ENCODE measurements around the gene C16orf96.
A peak's percentile ranks its signal among the peaks of the same experiment; 100 is the strongest.

Gene C16orf96

GRCh38 chr16:4515611-4516233 is 40.4 kb upstream of the C16orf96 start:
- no peak overlapping the region for H3K27ac ChIP-seq (ENCODE audit: low read depth, low read length)
- H3F3A ChIP-seq (ENCODE audit: insufficient read depth), result peaks cover 10% of the 10 kb centered on the region; the same call in 1 of the 2 replicates
- no peaks in the 10 kb centered on the region for H3K9me3 ChIP-seq (ENCODE audit: insufficient read depth, low read length)
- H3K27me3 ChIP-seq (ENCODE audit: low read length), result no peaks in the 10 kb centered on the region
- no peaks in the 10 kb centered on the region for H3K36me3 ChIP-seq (ENCODE audit: low read length)
- no peak overlapping the region for H3K9ac ChIP-seq (ENCODE audit: low read length)
- H2AFZ ChIP-seq (ENCODE audit: low read depth, low read length, severe bottlenecking), result no peak overlapping the region
- no peaks in the 10 kb centered on the region for H3K9me2 ChIP-seq (replicated peaks; ENCODE audit: insufficient read depth, low read length)
- no peaks in the 10 kb centered on the region for H3K79me2 ChIP-seq (ENCODE audit: insufficient read depth, low read length)
- no peak for TF ChIP-seq EZH2phosphoT487 (conservative IDR thresholded peaks at IDR 0.05; ENCODE audit: low read length)
- no peak for TF ChIP-seq CTCF (IDR thresholded peaks at IDR 0.05; ENCODE audit: insufficient read depth, low read length, poor library complexity, severe bottlenecking)
- H3K4me2 ChIP-seq (ENCODE audit: low read depth, low read length, poor library complexity, severe bottlenecking), result no peak overlapping the region
- H3K4me3 ChIP-seq (ENCODE audit: insufficient read depth, low read length, poor library complexity, severe bottlenecking), result no peak overlapping the region
- no peaks in the 10 kb centered on the region for H4K20me1 ChIP-seq (ENCODE audit: low read depth, low read length)

- Histone ChIP-seq H3K9ac (ENCODE audit: low read length) (no peak overlapping the region), H3K27me3 (ENCODE audit: low read length) (no peaks in the 10 kb centered on the region), H3K4me2 (ENCODE audit: low read depth, low read length, poor library complexity, severe bottlenecking) (no peak overlapping the region), H3F3A (ENCODE audit: insufficient read depth) (peaks cover 10% of the 10 kb centered on the region; the same call in 1 of the 2 replicates), H3K4me3 (ENCODE audit: insufficient read depth, low read length, poor library complexity, severe bottlenecking) (no peak overlapping the region), H3K36me3 (ENCODE audit: low read length) (no peaks in the 10 kb centered on the region), H3K9me3 (ENCODE audit: insufficient read depth, low read length) (no peaks in the 10 kb centered on the region), H3K79me2 (ENCODE audit: insufficient read depth, low read length) (no peaks in the 10 kb centered on the region), H3K27ac (ENCODE audit: low read depth, low read length) (no peak overlapping the region), H4K20me1 (ENCODE audit: low read depth, low read length) (no peaks in the 10 kb centered on the region), H3K9me2 (replicated peaks; ENCODE audit: insufficient read depth, low read length) (no peaks in the 10 kb centered on the region), H2AFZ (ENCODE audit: low read depth, low read length, severe bottlenecking) (no peak overlapping the region)
- no peak for TF ChIP-seq EZH2phosphoT487 (conservative IDR thresholded peaks at IDR 0.05; ENCODE audit: low read length)
- peak; percentile 70 for TF ChIP-seq CTCF (IDR thresholded peaks at IDR 0.05; ENCODE audit: insufficient read depth, low read length, poor library complexity, severe bottlenecking)
Observed at GRCh38 chr16:4517812-4518680, 38.1 kb upstream of the C16orf96 start.

GRCh38 chr16:4519274-4520058 is 36.7 kb upstream of the C16orf96 start:
- H3K27ac ChIP-seq (ENCODE audit: low read depth, low read length), result no peak overlapping the region
- H3K9ac ChIP-seq (ENCODE audit: low read length), result no peak overlapping the region
- H3K4me3 ChIP-seq (ENCODE audit: insufficient read depth, low read length, poor library complexity, severe bottlenecking), result no peak overlapping the region
- no peaks in the 10 kb centered on the region for H3K79me2 ChIP-seq (ENCODE audit: insufficient read depth, low read length)
- TF ChIP-seq EZH2phosphoT487 (conservative IDR thresholded peaks at IDR 0.05; ENCODE audit: low read length), result no peak
- no peak for TF ChIP-seq CTCF (IDR thresholded peaks at IDR 0.05; ENCODE audit: insufficient read depth, low read length, poor library complexity, severe bottlenecking)
- H4K20me1 ChIP-seq (ENCODE audit: low read depth, low read length), result no peaks in the 10 kb centered on the region
- no peaks in the 10 kb centered on the region for H3K36me3 ChIP-seq (ENCODE audit: low read length)
- no peak overlapping the region for H3K4me2 ChIP-seq (ENCODE audit: low read depth, low read length, poor library complexity, severe bottlenecking)
- H3K9me2 ChIP-seq (replicated peaks; ENCODE audit: insufficient read depth, low read length), result no peaks in the 10 kb centered on the region
- H3K27me3 ChIP-seq (ENCODE audit: low read length), result no peaks in the 10 kb centered on the region
- no peaks in the 10 kb centered on the region for H3K9me3 ChIP-seq (ENCODE audit: insufficient read depth, low read length)
- peaks cover 10% of the 10 kb centered on the region; the same call in 1 of the 2 replicates for H3F3A ChIP-seq (ENCODE audit: insufficient read depth)
- H2AFZ ChIP-seq (ENCODE audit: low read depth, low read length, severe bottlenecking), result no peak overlapping the region

All from SU-DHL-6 (cell line).